ENCODE results near the gene GPR12.

Gene GPR12

GRCh38 chr13:26722321-26722720 lies 38.3 kb downstream of the GPR12 start:
- no peak overlapping the region for H3K4me3 ChIP-seq (ENCODE audit: low read depth, low read length)
- no peak for TF ChIP-seq CTCF (IDR thresholded peaks at IDR 0.05; ENCODE audit: low read depth, low read length)
- H3K36me3 ChIP-seq = no peaks in the 10 kb centered on the region
- no peak for DNase-seq
- no peaks in the 10 kb centered on the region; the same call in 1 of the 2 replicates for H3K27me3 ChIP-seq
- no peaks in the 10 kb centered on the region for H3K9me3 ChIP-seq
- no peaks in the 10 kb centered on the region for H3K4me1 ChIP-seq

- H3K4me1 ChIP-seq = no peaks in the 10 kb centered on the region
- no peak for DNase-seq
- no peaks in the 10 kb centered on the region for H3K36me3 ChIP-seq
- no peak overlapping the region for H3K4me3 ChIP-seq (ENCODE audit: low read depth, low read length)
- no peak for TF ChIP-seq CTCF (IDR thresholded peaks at IDR 0.05; ENCODE audit: low read depth, low read length)
- no peaks in the 10 kb centered on the region for H3K9me3 ChIP-seq
- no peaks in the 10 kb centered on the region; the same call in 1 of the 2 replicates for H3K27me3 ChIP-seq
Observed at GRCh38 chr13:26721251-26722121, 39.1 kb downstream of the GPR12 start.

GRCh38 chr13:26719356-26719945 lies 41.1 kb downstream of the GPR12 start:
- TF ChIP-seq CTCF (IDR thresholded peaks at IDR 0.05; ENCODE audit: low read depth, low read length) = peak; percentile 38
- no peak for DNase-seq
- Histone ChIP-seq H3K36me3 (no peaks in the 10 kb centered on the region), H3K27me3 (no peaks in the 10 kb centered on the region; the same call in 1 of the 2 replicates), H3K4me1 (no peaks in the 10 kb centered on the region), H3K4me3 (ENCODE audit: low read depth, low read length) (no peak overlapping the region), H3K9me3 (no peaks in the 10 kb centered on the region)

- no peaks in the 10 kb centered on the region; the same call in 1 of the 2 replicates for H3K27me3 ChIP-seq
- no peaks in the 10 kb centered on the region for H3K4me1 ChIP-seq
- H3K36me3 ChIP-seq = no peaks in the 10 kb centered on the region
- DNase-seq = no peak
- no peak for TF ChIP-seq CTCF (IDR thresholded peaks at IDR 0.05; ENCODE audit: low read depth, low read length)
- H3K9me3 ChIP-seq = no peaks in the 10 kb centered on the region
- no peak overlapping the region for H3K4me3 ChIP-seq (ENCODE audit: low read depth, low read length)
Observed at GRCh38 chr13:26718872-26719271, 41.7 kb downstream of the GPR12 start.

- Histone ChIP-seq H3K36me3 (no peaks in the 10 kb centered on the region), H3K4me3 (ENCODE audit: low read depth, low read length) (no peak overlapping the region), H3K27me3 (no peaks in the 10 kb centered on the region; the same call in 1 of the 2 replicates), H3K4me1 (no peaks in the 10 kb centered on the region), H3K9me3 (no peaks in the 10 kb centered on the region)
- no peak for DNase-seq
- TF ChIP-seq CTCF (IDR thresholded peaks at IDR 0.05; ENCODE audit: low read depth, low read length) = no peak
Observed at GRCh38 chr13:26718146-26718545, 42.4 kb downstream of the GPR12 start.

GRCh38 chr13:26716984-26717383 lies 43.6 kb downstream of the GPR12 start:
- Histone ChIP-seq H3K27me3 (no peaks in the 10 kb centered on the region; the same call in 1 of the 2 replicates), H3K36me3 (no peaks in the 10 kb centered on the region), H3K9me3 (no peaks in the 10 kb centered on the region), H3K4me1 (no peaks in the 10 kb centered on the region), H3K4me3 (ENCODE audit: low read depth, low read length) (no peak overlapping the region)
- DNase-seq = no peak
- TF ChIP-seq CTCF (IDR thresholded peaks at IDR 0.05; ENCODE audit: low read depth, low read length) = no peak

Data from BE2C (cell line).